ENCODE measurements around the gene SATB1.

The SATB1 gene

GRCh38 chr3:18396428-18396827 lies 28.7 kb downstream of the SATB1 start:
- no peak for DNase-seq

GRCh38 chr3:18394384-18394995 lies 30.6 kb downstream of the SATB1 start:
- DNase-seq, result no peak

- DNase-seq, result peak; percentile 49
Measured at GRCh38 chr3:18393906-18394305, 31.2 kb downstream of the SATB1 start.

- DNase-seq, result no peak
Measured at GRCh38 chr3:18390024-18390660, 35.0 kb downstream of the SATB1 start.

GRCh38 chr3:18389108-18389733 lies 35.9 kb downstream of the SATB1 start:
- DNase-seq, result peak; percentile 53

GRCh38 chr3:18386274-18386890 lies 38.8 kb downstream of the SATB1 start:
- no peak for DNase-seq

- no peak for DNase-seq
Measured at GRCh38 chr3:18385706-18386105, 39.4 kb downstream of the SATB1 start.

- no peak for DNase-seq
Measured at GRCh38 chr3:18382760-18383369, 42.3 kb downstream of the SATB1 start.

- no peak for DNase-seq
Measured at GRCh38 chr3:18379647-18380046, 45.5 kb downstream of the SATB1 start.

- no peak for DNase-seq
Measured at GRCh38 chr3:18378218-18378617, 46.9 kb downstream of the SATB1 start.

GRCh38 chr3:18376682-18377081 lies 48.5 kb downstream of the SATB1 start:
- DNase-seq, result no peak

- no peak for DNase-seq
Measured at GRCh38 chr3:18372786-18373405, 52.2 kb downstream of the SATB1 start.

- no peak for DNase-seq
Measured at GRCh38 chr3:18370672-18371071, 54.5 kb downstream of the SATB1 start.

GRCh38 chr3:18369551-18370185 lies 55.5 kb downstream of the SATB1 start:
- DNase-seq, result no peak

GRCh38 chr3:18366258-18366657 lies 58.9 kb downstream of the SATB1 start:
- DNase-seq, result no peak

- no peak for DNase-seq
Measured at GRCh38 chr3:18363338-18363737, 61.8 kb downstream of the SATB1 start.

GRCh38 chr3:18357747-18358146 lies 67.4 kb downstream of the SATB1 start:
- DNase-seq, result no peak

GRCh38 chr3:18355832-18356231 lies 69.3 kb downstream of the SATB1 start:
- no peak for DNase-seq

- no peak for DNase-seq
Measured at GRCh38 chr3:18354701-18355100, 70.4 kb downstream of the SATB1 start.

- no peak for DNase-seq
Measured at GRCh38 chr3:18351823-18352744, 73.1 kb downstream of the SATB1 start.

- DNase-seq, result no peak
Measured at GRCh38 chr3:18351069-18351628, 74.0 kb downstream of the SATB1 start.

Data from CD4-positive, alpha-beta T cell treated with Interleukin-17A for 4 hours (primary cell).